ENCODE measurements around the gene CDC25A.

DNA sequence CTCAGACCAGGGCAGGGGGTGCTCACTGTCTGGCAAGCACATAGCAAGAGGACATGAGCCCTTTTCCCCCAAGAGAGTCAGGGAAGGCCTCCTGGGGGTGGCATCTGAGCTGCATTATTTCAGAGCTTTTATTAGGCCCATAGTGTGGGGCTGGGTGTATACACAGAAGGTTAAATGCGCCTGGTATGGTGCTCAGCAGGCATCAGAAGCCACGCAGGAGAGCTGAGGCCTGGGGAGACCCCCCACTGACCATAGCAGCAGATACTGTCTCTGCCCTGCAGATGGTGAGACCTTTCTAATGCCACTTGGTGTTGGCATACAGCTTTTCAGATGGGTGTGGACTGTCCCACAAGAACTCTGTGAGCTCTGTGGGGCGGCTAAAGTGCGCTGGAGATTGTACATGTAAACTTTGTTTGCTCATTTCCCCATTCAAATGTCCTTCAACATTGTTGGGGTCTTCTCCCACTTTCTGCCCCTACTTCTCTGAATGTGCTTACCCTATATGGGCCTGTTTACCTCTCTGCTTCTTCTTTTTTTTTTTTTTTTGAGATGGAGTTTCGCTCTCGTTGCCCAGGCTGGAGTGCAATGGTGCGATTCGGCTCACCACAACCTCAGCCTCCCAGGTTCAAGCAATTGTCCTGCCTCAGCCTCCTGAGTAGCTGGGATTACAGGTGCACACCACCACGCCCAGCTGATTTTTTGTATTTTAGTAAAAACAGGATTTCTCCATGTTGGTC lies 62.2 kb downstream of the CDC25A start:
- TF ChIP-seq, protein P1, sequence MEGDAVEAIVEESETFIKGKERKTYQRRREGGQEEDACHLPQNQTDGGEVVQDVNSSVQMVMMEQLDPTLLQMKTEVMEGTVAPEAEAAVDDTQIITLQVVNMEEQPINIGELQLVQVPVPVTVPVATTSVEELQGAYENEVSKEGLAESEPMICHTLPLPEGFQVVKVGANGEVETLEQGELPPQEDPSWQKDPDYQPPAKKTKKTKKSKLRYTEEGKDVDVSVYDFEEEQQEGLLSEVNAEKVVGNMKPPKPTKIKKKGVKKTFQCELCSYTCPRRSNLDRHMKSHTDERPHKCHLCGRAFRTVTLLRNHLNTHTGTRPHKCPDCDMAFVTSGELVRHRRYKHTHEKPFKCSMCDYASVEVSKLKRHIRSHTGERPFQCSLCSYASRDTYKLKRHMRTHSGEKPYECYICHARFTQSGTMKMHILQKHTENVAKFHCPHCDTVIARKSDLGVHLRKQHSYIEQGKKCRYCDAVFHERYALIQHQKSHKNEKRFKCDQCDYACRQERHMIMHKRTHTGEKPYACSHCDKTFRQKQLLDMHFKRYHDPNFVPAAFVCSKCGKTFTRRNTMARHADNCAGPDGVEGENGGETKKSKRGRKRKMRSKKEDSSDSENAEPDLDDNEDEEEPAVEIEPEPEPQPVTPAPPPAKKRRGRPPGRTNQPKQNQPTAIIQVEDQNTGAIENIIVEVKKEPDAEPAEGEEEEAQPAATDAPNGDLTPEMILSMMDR (conservative IDR thresholded peaks at IDR 0.05 in 1 of 2, IDR thresholded peaks at IDR 0.05 in 1 of 2; ENCODE audit: extremely low read depth in 1 of 2, insufficient read depth in 1 of 2, low read depth in 1 of 2, low read length in 2 of 2): no peak
- TF ChIP-seq EZH2 (IDR thresholded peaks at IDR 0.05; ENCODE audit: borderline replicate concordance, low read length): no peak
